A673 (cell line): ENCODE data around the gene CCSER1. TPM values are rescaled to one million over a fixed set of nuclear protein-coding genes. Genes with fewer than 3 reads are reported as not detected.

Source experiments
- BruUV-seq: library from RNA; stranded (reverse); fragments of 400-500 nt; replicated peaks from 2 replicates; lab custom pipeline; 2021; lab: Mats Ljungman, UMichigan
- CTCF ChIA-PET: fragments of 300-600 bp; sonication (Branson Sonifier 250); formaldehyde crosslinking; loops from one replicate; lab custom pipeline; 2022; ENCODE audit warnings: antibody characterized with exemption; lab: Charles Lee
- POLR2A ChIA-PET: fragments of 300-600 bp; sonication (Branson Sonifier 250); formaldehyde crosslinking; loops from one replicate; lab custom pipeline; 2022; ENCODE audit warnings: antibody characterized with exemption; ENCODE audit not compliant: low non-redundant PET; lab: Charles Lee
- DNase-seq: peaks from one replicate; pipeline ENCODE4 v3.0.0-alpha.2; 2015; ENCODE audit warnings: low spot score
- H3K27ac ChIP-seq: fragments of 200-600 bp; sonication (generic); 2 replicates; pipeline ENCODE4 v1.5.1; 2016; ENCODE audit warnings: mixed run types, low read depth, mild to moderate bottlenecking, mixed read lengths, antibody characterized with exemption, low read length; ENCODE audit not compliant: poor library complexity, severe bottlenecking
- H3K27me3 ChIP-seq: fragments of 200-600 bp; sonication (generic); replicated peaks from 2 replicates; pipeline ENCODE4 v1.6.1; 2017; ENCODE audit warnings: mixed run types, low read depth, mild to moderate bottlenecking, mixed read lengths, antibody characterized with exemption, low read length; ENCODE audit not compliant: insufficient read depth, poor library complexity
- H3K36me3 ChIP-seq: fragments of 200-600 bp; sonication (generic); 2 replicates; pipeline ENCODE4 v1.6.1; 2016; ENCODE audit warnings: mixed run types, mild to moderate bottlenecking, mixed read lengths, antibody characterized with exemption, low read length; ENCODE audit not compliant: insufficient read depth, poor library complexity, severe bottlenecking
- H3K4me1 ChIP-seq: fragments of 200-600 bp; sonication (generic); 2 replicates; pipeline ENCODE4 v1.6.1; 2017; ENCODE audit warnings: mixed run types, mild to moderate bottlenecking, mixed read lengths, antibody characterized with exemption, low read length; ENCODE audit not compliant: insufficient read depth, poor library complexity, severe bottlenecking
- H3K4me3 ChIP-seq: fragments of 200-600 bp; sonication (generic); 2 replicates; pipeline ENCODE4 v1.5.1; 2016; ENCODE audit warnings: low read depth, mixed run types, mild to moderate bottlenecking, mixed read lengths, low read length; ENCODE audit not compliant: poor library complexity, severe bottlenecking
- H3K9me3 ChIP-seq: fragments of 200-600 bp; sonication (generic); 2 replicates; pipeline ENCODE4 v1.6.1; 2016; ENCODE audit warnings: mixed run types, low read depth, mild to moderate bottlenecking, mixed read lengths, antibody characterized with exemption, low read length; ENCODE audit not compliant: poor library complexity, severe bottlenecking
- CTCF ChIP-seq: fragments of 300-800, 200-600 bp; sonication (generic); conservative IDR thresholded peaks from 2 replicates; pipeline ENCODE4 v1.5.1; 2017; ENCODE audit warnings: low read depth, mild to moderate bottlenecking, antibody characterized with exemption, low read length, moderate library complexity, mixed read lengths
- EZH2 ChIP-seq: fragments of 200-600 bp; sonication (generic); IDR thresholded peaks from 2 replicates; pipeline ENCODE4 v1.6.1; 2017; ENCODE audit warnings: borderline replicate concordance, low read depth, mild to moderate bottlenecking, mixed read lengths, antibody characterized with exemption, low read length; ENCODE audit not compliant: poor library complexity, severe bottlenecking
- intact Hi-C: fragments of 100-400 bp; cut with micrococcal nuclease; formaldehyde crosslinking; loops from one replicate; pipeline ENCODE4 v1.10.0; 2022; ENCODE audit not compliant: unreplicated experiment
- total RNA-seq: library from RNA; stranded (reverse); gene quantifications from 2 replicates; pipeline ENCODE4 v1.2.3, GENCODE V29; 2021

The CCSER1 gene
- total RNA-seq, 1 experiment from 2014 or later, result not detected

DNA sequence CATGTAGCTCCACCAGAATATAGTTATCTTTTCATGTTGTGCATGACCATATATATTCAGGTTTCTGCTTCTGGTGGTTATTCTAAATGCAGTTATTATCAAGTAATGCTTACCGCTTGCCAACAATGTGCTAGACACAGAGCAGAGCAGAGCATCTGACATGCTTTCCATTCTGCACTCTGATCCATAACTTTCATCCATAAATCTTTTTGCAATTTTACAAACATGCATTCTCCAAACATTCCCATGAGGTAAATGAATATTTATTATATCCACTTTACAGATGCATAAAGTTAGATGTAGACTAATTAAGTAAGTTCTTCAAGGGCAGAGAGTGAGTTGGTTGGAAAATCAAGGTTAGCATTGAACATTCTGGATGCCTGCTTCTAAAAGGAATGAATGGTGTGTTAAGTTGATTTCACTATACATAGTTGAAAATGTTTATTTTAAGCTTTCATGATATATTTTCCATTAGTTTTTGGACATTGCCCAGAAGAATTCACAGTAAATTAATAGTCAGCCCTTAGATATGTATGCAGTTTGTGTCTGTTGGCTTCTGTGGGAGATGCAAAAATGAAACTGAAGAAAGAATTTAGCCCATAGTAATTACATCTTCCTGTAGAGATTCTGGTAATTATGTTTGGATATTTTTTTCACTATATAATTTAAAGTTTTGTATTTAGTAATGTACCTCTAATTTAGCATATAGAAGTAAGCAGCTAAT, 867.8 kb downstream of the CCSER1 start:
- Histone ChIP-seq H3K36me3 (no peaks in the 10 kb centered on the region), H3K27ac (no peak overlapping the region), H3K27me3 (no peaks in the 10 kb centered on the region), H3K4me1 (no peaks in the 10 kb centered on the region), H3K4me3 (no peak overlapping the region), H3K9me3 (no peaks in the 10 kb centered on the region)
- DNase-seq, result no peak
- intact Hi-C loops, result no loop called here
- TF ChIP-seq CTCF (no peak), EZH2 (no peak)
- POLR2A ChIA-PET, result no interaction called here
- CTCF ChIA-PET, result no interaction called here
- BruUV-seq, result no TSS peak

DNA sequence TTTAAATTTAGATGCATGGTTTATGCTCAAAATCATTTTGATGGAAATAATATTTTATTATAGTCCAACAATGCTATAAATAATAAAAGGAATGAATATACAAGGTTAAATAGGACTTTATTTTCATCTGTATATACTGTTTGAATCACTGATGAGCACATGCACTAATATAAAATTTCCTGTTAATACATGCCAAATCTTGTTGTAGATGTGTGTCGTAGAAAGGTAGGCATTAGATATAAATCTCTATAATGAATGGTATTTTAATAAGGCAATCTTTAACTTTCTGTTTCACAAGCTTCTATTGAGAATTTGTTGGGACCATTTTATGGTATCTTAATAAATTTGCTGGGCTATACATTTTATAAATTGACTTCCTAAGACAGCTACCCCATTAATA, 868.8 kb downstream of the CCSER1 start:
- intact Hi-C loops, result no loop called here
- Histone ChIP-seq H3K4me3 (no peak overlapping the region), H3K9me3 (no peaks in the 10 kb centered on the region), H3K27me3 (no peaks in the 10 kb centered on the region), H3K27ac (no peak overlapping the region), H3K36me3 (no peaks in the 10 kb centered on the region), H3K4me1 (no peaks in the 10 kb centered on the region)
- ChIA-PET POLR2A (no interaction called here), CTCF (no interaction called here)
- no TSS peak for BruUV-seq
- TF ChIP-seq EZH2, result no peak
- TF ChIP-seq CTCF, result no peak
- no peak for DNase-seq

GRCh38 chr4:90996813-90997212, 869.6 kb downstream of the CCSER1 start:
- Histone ChIP-seq H3K36me3 (no peaks in the 10 kb centered on the region), H3K27me3 (no peaks in the 10 kb centered on the region), H3K9me3 (no peaks in the 10 kb centered on the region), H3K4me3 (no peak overlapping the region), H3K27ac (no peak overlapping the region), H3K4me1 (no peaks in the 10 kb centered on the region)
- intact Hi-C loops, result no loop called here
- no peak for TF ChIP-seq CTCF
- TF ChIP-seq EZH2, result no peak
- CTCF ChIA-PET, result no interaction called here
- no peak for DNase-seq
- POLR2A ChIA-PET, result no interaction called here
- BruUV-seq, result no TSS peak
